ENCODE measurements around the gene MYH7.

- TF ChIP-seq CTCF (conservative IDR thresholded peaks at IDR 0.05; ENCODE audit: low read depth, low read length) (no peak), BHLHE40 (IDR thresholded peaks at IDR 0.05; ENCODE audit: low read depth, low read length) (no peak), POLR2A (IDR thresholded peaks at IDR 0.05; ENCODE audit: low read depth, low read length) (no peak), FOS (IDR thresholded peaks at IDR 0.05; ENCODE audit: low read depth, low read length) (no peak), CEBPB (IDR thresholded peaks at IDR 0.05; ENCODE audit: low read depth, low read length) (no peak), MAFK (IDR thresholded peaks at IDR 0.05; ENCODE audit: low read depth, low read length) (no peak), RFX5 (IDR thresholded peaks at IDR 0.05; ENCODE audit: low read depth, low read length) (no peak), SMC3 (IDR thresholded peaks at IDR 0.05; ENCODE audit: low read depth, low read length) (no peak), NFE2L2 (IDR thresholded peaks at IDR 0.05; ENCODE audit: low read depth, low read length) (no peak), MAZ (IDR thresholded peaks at IDR 0.05; ENCODE audit: borderline replicate concordance, low read depth, low read length) (no peak), USF2 (IDR thresholded peaks at IDR 0.05; ENCODE audit: low read depth, low read length) (no peak), MXI1 (IDR thresholded peaks at IDR 0.05; ENCODE audit: borderline replicate concordance, low read depth, low read length) (no peak)
These were observed 27.2 kb downstream of the MYH7 start for GRCh38 chr14:23408307-23408630.
